ENCODE data around the gene STRIP1.

- no peak for TF ChIP-seq CTCF (IDR thresholded peaks at IDR 0.05)
- TF ChIP-seq MEF2A (IDR thresholded peaks at IDR 0.05; ENCODE audit: borderline replicate concordance, low read depth): no peak
- 0 out of 4 replicates have a peak, but pooled peaks of 1 of the 2 experiments have one; percentile 52 for TF ChIP-seq EP300 (IDR thresholded peaks at IDR 0.05; ENCODE audit: borderline replicate concordance in 1 of 2, low read depth in 1 of 2, low read length in 1 of 2)
- TF ChIP-seq POLR2AphosphoS5 (IDR thresholded peaks at IDR 0.05; ENCODE audit: low read depth, low read length): no peak
- TF ChIP-seq RCOR1 (IDR thresholded peaks at IDR 0.05; ENCODE audit: low read length): no peak
- TF ChIP-seq NFIC (IDR thresholded peaks at IDR 0.05; ENCODE audit: borderline replicate concordance): peak; percentile 38; the same call in 1 of the 2 replicates
- TF ChIP-seq FOXM1 (IDR thresholded peaks at IDR 0.05; ENCODE audit: low read depth): no peak
- TF ChIP-seq SMC3 (IDR thresholded peaks at IDR 0.05; ENCODE audit: low read depth, low read length): no peak
- no peak for TF ChIP-seq YY1 (IDR thresholded peaks at IDR 0.05; ENCODE audit: low read depth)
- TF ChIP-seq USF2 (IDR thresholded peaks at IDR 0.05; ENCODE audit: borderline replicate concordance, low read depth, low read length): no peak
- no peak for TF ChIP-seq TEAD4 (IDR thresholded peaks at IDR 0.05; ENCODE audit: borderline replicate concordance, insufficient read depth)
- TF ChIP-seq GABPA (IDR thresholded peaks at IDR 0.05; ENCODE audit: low read depth): no peak
These were observed 15.6 kb downstream of the STRIP1 start for GRCh38 chr1:110049801-110050601.
